SK-N-SH (cell line): ENCODE measurements around the gene MCAM. TPM values are rescaled to one million over a fixed set of nuclear protein-coding genes. Genes with fewer than 3 reads are reported as not detected.

Experiments used
- CTCF ChIA-PET: fragments of 300-600, 350-600 bp; formaldehyde crosslinking; extraction: SDS; loops from one replicate; lab custom pipeline; 2021; lab: Yijun Ruan, JAX
- POLR2A ChIA-PET: fragments of 350-600 bp; sonication (Branson Sonifier 250); formaldehyde crosslinking; extraction: SDS; loops from one replicate; lab custom pipeline; 2020; ENCODE audit warnings: antibody characterized with exemption, inconsistent platforms; lab: Yijun Ruan, JAX
- DNase-seq: peaks from one replicate; pipeline ENCODE4 v3.0.0; 2012
- H2AFZ ChIP-seq: fragments of 200-600 bp; sonication (generic); 2 replicates; pipeline ENCODE4 v1.8.1; 2016; ENCODE audit warnings: antibody characterized with exemption, mild to moderate bottlenecking, low read depth
- H3F3A ChIP-seq: fragments of 200-600 bp; sonication (generic); replicated peaks from 2 replicates; pipeline ENCODE3; 2016; ENCODE audit warnings: antibody characterized with exemption, mild to moderate bottlenecking; ENCODE audit not compliant: insufficient read depth
- H3K27ac ChIP-seq, 2 experiments: fragments of 200-500 bp in 1 of 2; fragments of 200-600 bp in 1 of 2; sonication (Bioruptor generic) in 1 of 2; sonication (generic), shearing (Covaris generic) in 1 of 2; 2 replicates each; pipeline versions ENCODE4 v1.5.1 to v1.6.1; 2014 to 2016; ENCODE audit warnings: low read depth in 2 of 2, inconsistent platforms in 1 of 2, low read length in 1 of 2, mild to moderate bottlenecking in 1 of 2, mixed read lengths in 1 of 2
- H3K27me3 ChIP-seq: fragments of 200-600 bp; sonication (generic), shearing (Covaris generic); 2 replicates; pipeline ENCODE4 v1.6.1; 2016; ENCODE audit warnings: mixed run types; ENCODE audit not compliant: insufficient read depth
- H3K36me3 ChIP-seq, 2 experiments: fragments of 200-500 bp in 1 of 2; fragments of 200-600 bp in 1 of 2; sonication (Bioruptor generic) in 1 of 2; sonication (generic) in 1 of 2; replicated peaks in 1 of 2; 2 replicates each; pipeline versions ENCODE3 to v1.5.1; 2014 to 2016; ENCODE audit warnings: low read length in 1 of 2, mild to moderate bottlenecking in 1 of 2; ENCODE audit not compliant: insufficient read depth in 2 of 2, control insufficient read depth in 1 of 2
- H3K4me1 ChIP-seq, 2 experiments: fragments of 200-500 bp in 1 of 2; fragments of 200-600 bp in 1 of 2; sonication (Bioruptor generic) in 1 of 2; sonication (generic), shearing (Covaris generic) in 1 of 2; 2 replicates each; pipeline versions ENCODE4 v1.5.1 to v1.6.1; 2014 to 2016; ENCODE audit warnings: low read depth in 1 of 2, low read length in 1 of 2, mixed run types in 1 of 2; ENCODE audit not compliant: insufficient read depth in 2 of 2, control insufficient read depth in 1 of 2
- H3K4me2 ChIP-seq: fragments of 200-600 bp; sonication (generic), shearing (Covaris generic); 2 replicates; pipeline ENCODE4 v1.6.1; 2017; ENCODE audit warnings: mixed run types
- H3K4me3 ChIP-seq, 2 experiments: fragments of 200-500 bp in 1 of 2; fragments of 200-600 bp in 1 of 2; sonication (Bioruptor generic) in 1 of 2; sonication (generic), shearing (Covaris generic) in 1 of 2; 2 replicates each; pipeline versions ENCODE4 v1.5.1 to v1.8.1; 2014 to 2016; ENCODE audit warnings: low read depth in 2 of 2, inconsistent platforms in 1 of 2, low read length in 1 of 2, mild to moderate bottlenecking in 1 of 2, mixed read lengths in 1 of 2, moderate library complexity in 1 of 2
- H3K79me2 ChIP-seq: fragments of 200-600 bp; sonication (generic); 2 replicates; pipeline ENCODE4 v1.8.1; 2017; ENCODE audit warnings: mild to moderate bottlenecking; ENCODE audit not compliant: insufficient read depth
- H3K9ac ChIP-seq: fragments of 200-600 bp; sonication (generic); 2 replicates; pipeline ENCODE4 v1.6.1; 2017; ENCODE audit warnings: mixed run types
- H3K9me2 ChIP-seq: fragments of 200-600 bp; sonication (generic); 2 replicates; pipeline ENCODE4 v1.6.1; 2017; ENCODE audit warnings: mixed run types
- H3K9me3 ChIP-seq: fragments of 200-600 bp; sonication (generic); 2 replicates; pipeline ENCODE4 v1.6.1; 2017; ENCODE audit warnings: mixed run types, mild to moderate bottlenecking, moderate library complexity
- H4K20me1 ChIP-seq: fragments of 200-600 bp; sonication (generic); 2 replicates; pipeline ENCODE4 v1.6.1; 2017; ENCODE audit warnings: mild to moderate bottlenecking, mixed run types; ENCODE audit not compliant: insufficient read depth
- EZH2phosphoT487 ChIP-seq: fragments of 200-600 bp; sonication (generic); IDR thresholded peaks from 2 replicates; pipeline ENCODE4 v1.6.1; 2017; ENCODE audit warnings: low read depth, mixed run types, mild to moderate bottlenecking, antibody characterized with exemption, moderate library complexity, borderline replicate concordance
- JUND ChIP-seq: IDR thresholded peaks from 2 replicates; pipeline ENCODE4 v1.4.0; 2012
- PBX3 ChIP-seq: IDR thresholded peaks from 2 replicates; pipeline ENCODE4; 2012
- RAD21 ChIP-seq: IDR thresholded peaks from 2 replicates; pipeline ENCODE4 v1.6.1; 2012; ENCODE audit warnings: mild to moderate bottlenecking, low read length
- RXRA ChIP-seq: IDR thresholded peaks from 2 replicates; pipeline ENCODE4 v1.4.0; 2012; ENCODE audit warnings: low read depth, mild to moderate bottlenecking, borderline replicate concordance
- SIN3A ChIP-seq: IDR thresholded peaks from 2 replicates; pipeline ENCODE4 v1.6.1; 2012; ENCODE audit warnings: low read depth, mild to moderate bottlenecking, low read length, moderate library complexity, borderline replicate concordance
- TAF1 ChIP-seq: IDR thresholded peaks from 2 replicates; pipeline ENCODE4 v1.6.1; 2012; ENCODE audit warnings: low read depth, mild to moderate bottlenecking, low read length, moderate library complexity, borderline replicate concordance
- TCF12 ChIP-seq: IDR thresholded peaks from 2 replicates; pipeline ENCODE4 v1.4.0; 2012
- USF1 ChIP-seq: IDR thresholded peaks from 2 replicates; pipeline ENCODE4 v1.4.0; 2012; ENCODE audit warnings: low read depth, borderline replicate concordance
- ZBTB33 ChIP-seq: IDR thresholded peaks from 2 replicates; pipeline ENCODE4 v1.4.0; 2012; ENCODE audit warnings: low read depth, borderline replicate concordance
- WGBS: methylation state at CpG from one replicate; pipeline ENCODE4 v1.1.6; 2017; ENCODE audit warnings: low lambda C conversion rate; 5-methylcytosine and 5-hydroxymethylcytosine counted together
- polyA plus RNA-seq, 3 experiments: library from polyadenylated mRNA; depleted of rRNA; stranded (reverse); fragments of >200 nt; gene quantifications; 2 replicates each; pipeline ENCODE4 v1.2.3, GENCODE V29; 2012

MCAM gene
- polyA plus RNA-seq, 1 of the 3 experiments (the other 2 are of a cell fraction) = 22.8 TPM

- TF ChIP-seq TAF1 (no peak), USF1 (no peak)
Measured at GRCh38 chr11:119322360-119322739, 5.4 kb upstream of the MCAM start (continued).

- Histone ChIP-seq H3K9ac (no peak overlapping the region), H3K27ac (no peak overlapping the region), H3K9me2 (no peaks in the 10 kb centered on the region), H2AFZ (no peak overlapping the region), H3K4me1 (peaks cover 5 to 27% of the 10 kb centered on the region in 2 experiments; a peak in 2 of 4 replicates), H3F3A (peaks cover 4% of the 10 kb centered on the region), H3K36me3 (no peaks in the 10 kb centered on the region), H4K20me1 (no peaks in the 10 kb centered on the region), H3K4me2 (no peak overlapping the region), H3K9me3 (no peaks in the 10 kb centered on the region), H3K4me3 (no peak overlapping the region), H3K79me2 (no peaks in the 10 kb centered on the region), H3K27me3 (no peaks in the 10 kb centered on the region)
- ChIA-PET POLR2A (no interaction called here), CTCF (interaction anchor here (0.6 to 8.9 kb wide), 11 partner anchors 13 to 186 kb away, joined by 3 to 106 read pairs (median 4); partner anchors contain the start of genes C1QTNF5, CBL and RNF26)
- no peak for TF ChIP-seq PBX3
- TF ChIP-seq EZH2phosphoT487 = no peak
- no peak for TF ChIP-seq RXRA
- no peak for TF ChIP-seq TCF12
- TF ChIP-seq JUND = no peak
- TF ChIP-seq ZBTB33 = no peak
- TF ChIP-seq SIN3A = no peak
- TF ChIP-seq RAD21 = no peak
- no peak for DNase-seq
- WGBS = 90% methylated on average over 21 of the region's 60 CpGs
Measured at GRCh38 chr11:119320776-119321524, 4.0 kb upstream of the MCAM start.
